Iris pigment epithelial cell (primary cell): ENCODE results near the gene C16orf74.

Experiments
- DNase-seq: peaks from one replicate; pipeline ENCODE4 v3.0.0-alpha.2; 2011; ENCODE audit warnings: low read depth

The C16orf74 gene

GRCh38 chr16:85750827-85751697 lies at the start of gene C16orf74:
Gene C16orf74 (minus strand): TSS chr16:85751096. CDS start chr16:85735217, 15,879 bp downstream.
- DNase-seq, result peak; percentile 38

GRCh38 chr16:85800321-85800669 lies 49.4 kb upstream of the C16orf74 start:
- no peak for DNase-seq

GRCh38 chr16:85799497-85800320 lies 48.8 kb upstream of the C16orf74 start, which contains the start of the genes COX4I1 and EMC8:
Gene COX4I1 (plus strand): TSS chr16:85799695. CDS start chr16:85801206, 1,511 bp downstream.
Gene EMC8 (minus strand): TSS chr16:85799544. CDS start chr16:85799295, 249 bp downstream.
- peak; percentile 93 for DNase-seq

GRCh38 chr16:85798901-85799496 lies 48.1 kb upstream of the C16orf74 start:
- peak; percentile 35 for DNase-seq

GRCh38 chr16:85798283-85798776 lies 47.4 kb upstream of the C16orf74 start:
- DNase-seq, result peak; percentile 9

- no peak for DNase-seq
Observed at GRCh38 chr16:85796599-85796998, 45.7 kb upstream of the C16orf74 start.

- DNase-seq, result no peak
Observed at GRCh38 chr16:85796152-85796551, 45.3 kb upstream of the C16orf74 start.

- DNase-seq, result no peak
Observed at GRCh38 chr16:85794696-85795095, 43.8 kb upstream of the C16orf74 start.

- no peak for DNase-seq
Observed at GRCh38 chr16:85793662-85794298, 42.9 kb upstream of the C16orf74 start.

GRCh38 chr16:85789773-85790172 lies 38.9 kb upstream of the C16orf74 start:
- DNase-seq, result no peak

- no peak for DNase-seq
Observed at GRCh38 chr16:85788819-85789218, 37.9 kb upstream of the C16orf74 start.

- peak; percentile 71 for DNase-seq
Observed at GRCh38 chr16:85785927-85786326, 35.0 kb upstream of the C16orf74 start.

- DNase-seq, result no peak
Observed at GRCh38 chr16:85784813-85785212, 33.9 kb upstream of the C16orf74 start.

- DNase-seq, result no peak
Observed at GRCh38 chr16:85783441-85783840, 32.5 kb upstream of the C16orf74 start.

GRCh38 chr16:85782451-85782850 lies 31.6 kb upstream of the C16orf74 start:
- DNase-seq, result peak; percentile 17

GRCh38 chr16:85781695-85782370 lies 30.9 kb upstream of the C16orf74 start:
- DNase-seq, result peak; percentile 31

- DNase-seq, result no peak
Observed at GRCh38 chr16:85781156-85781555, 30.3 kb upstream of the C16orf74 start.

GRCh38 chr16:85780281-85780680 lies 29.4 kb upstream of the C16orf74 start:
- DNase-seq, result no peak

GRCh38 chr16:85778873-85779272 lies 28.0 kb upstream of the C16orf74 start:
- DNase-seq, result no peak

- DNase-seq, result peak; percentile 31
Observed at GRCh38 chr16:85777583-85778310, 26.9 kb upstream of the C16orf74 start.
